Memory B cell (primary cell): ENCODE data around the gene GLS2.
"Not testable (repeated sequence)": the region's sequence is repeated elsewhere in the genome, so short reads cannot be mapped to it uniquely, and the experiment has no call there.

Experiments
- ATAC-seq: fragments of 150-1000 bp; cut with Tn5 transposase; 2 replicates; pipeline ENCODE4 v1.10.0; 2021; ENCODE audit warnings: low read depth, mild to moderate bottlenecking, moderate library complexity
- DNase-seq, 2 donors: peaks; one replicate each; pipeline ENCODE4 v3.0.0; 2022; ENCODE audit warnings: low spot score in 2 of 2
- H3K27ac Mint-ChIP-seq: one replicate; pipeline ENCODE4 v1.8.0; 2022; ENCODE audit warnings: mild to moderate bottlenecking, moderate library complexity, mixed read lengths
- H3K27me3 Mint-ChIP-seq: one replicate; pipeline ENCODE4 v1.8.0; 2022; ENCODE audit warnings: mixed read lengths
- H3K36me3 Mint-ChIP-seq: one replicate; pipeline ENCODE4 v1.8.0; 2022; ENCODE audit warnings: mild to moderate bottlenecking, mixed read lengths
- H3K4me1 Mint-ChIP-seq: one replicate; pipeline ENCODE4 v1.8.0; 2022; ENCODE audit warnings: mixed read lengths
- H3K4me3 Mint-ChIP-seq: one replicate; pipeline ENCODE4 v1.8.0; 2022; ENCODE audit warnings: mild to moderate bottlenecking, moderate library complexity, mixed read lengths
- H3K9me3 Mint-ChIP-seq: one replicate; pipeline ENCODE4 v1.8.0; 2022; ENCODE audit warnings: mixed read lengths

Gene GLS2

GRCh38 chr12:56510786-56511185 lies 22.8 kb upstream of the GLS2 start:
- DNase-seq (no peak), ATAC-seq (no peak)
- no peak overlapping the region for H3K4me3 Mint-ChIP-seq
- H3K36me3 Mint-ChIP-seq: no peaks in the 10 kb centered on the region
- no peaks in the 10 kb centered on the region for H3K4me1 Mint-ChIP-seq
- H3K9me3 Mint-ChIP-seq: no peaks in the 10 kb centered on the region
- no peak overlapping the region for H3K27ac Mint-ChIP-seq
- H3K27me3 Mint-ChIP-seq: peaks cover 9% of the 10 kb centered on the region

GRCh38 chr12:56499879-56500278 lies 11.9 kb upstream of the GLS2 start:
- ATAC-seq, DNase-seq, H3K9me3 Mint-ChIP-seq, H3K4me1 Mint-ChIP-seq, H3K36me3 Mint-ChIP-seq, H3K4me3 Mint-ChIP-seq, H3K27me3 Mint-ChIP-seq, H3K27ac Mint-ChIP-seq: not testable (repeated sequence)

- not testable (repeated sequence) for H3K27ac Mint-ChIP-seq, H3K9me3 Mint-ChIP-seq, H3K4me1 Mint-ChIP-seq, H3K27me3 Mint-ChIP-seq, H3K36me3 Mint-ChIP-seq, ATAC-seq, DNase-seq, H3K4me3 Mint-ChIP-seq
These were observed 11.5 kb upstream of the GLS2 start for GRCh38 chr12:56499452-56499851.

DNA sequence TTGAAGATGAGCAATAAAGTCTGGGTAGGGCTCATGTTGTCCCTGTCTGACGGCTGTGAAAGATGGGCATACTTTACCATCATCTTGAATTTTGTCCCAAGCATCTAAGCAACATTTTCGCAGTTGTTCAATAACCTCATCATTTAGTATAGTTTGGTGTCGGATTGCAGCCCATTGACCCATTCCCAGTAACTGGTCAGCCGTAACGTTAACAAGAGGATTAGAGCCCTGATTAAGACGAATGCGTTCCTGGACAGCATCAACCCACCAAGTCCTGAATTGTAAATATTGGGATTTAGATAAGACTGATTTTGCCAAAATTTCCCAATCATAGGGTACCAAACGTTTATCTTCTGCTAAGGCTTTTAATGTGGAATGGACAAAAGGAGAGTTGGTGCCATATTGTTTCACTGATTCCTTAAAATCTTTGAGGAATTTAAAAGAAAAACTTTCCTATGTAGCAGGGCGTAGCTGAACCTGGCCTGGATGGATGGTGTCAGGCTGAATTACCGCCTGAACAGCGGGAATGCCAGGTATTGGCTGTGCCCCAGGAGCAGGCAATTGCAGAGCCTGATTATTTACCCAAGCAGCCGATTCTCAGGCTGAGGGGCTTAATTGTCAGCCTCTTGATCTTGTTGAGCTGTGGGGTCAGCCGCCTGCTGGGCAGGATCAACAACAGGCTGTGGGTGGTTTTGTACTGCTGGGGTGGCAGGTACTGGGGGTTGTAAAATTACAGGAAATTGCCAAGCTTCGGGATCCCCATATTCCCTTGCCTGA lies 10.4 kb upstream of the GLS2 start:
- DNase-seq, H3K9me3 Mint-ChIP-seq, H3K27me3 Mint-ChIP-seq, H3K36me3 Mint-ChIP-seq, H3K4me1 Mint-ChIP-seq, H3K4me3 Mint-ChIP-seq, H3K27ac Mint-ChIP-seq, ATAC-seq: not testable (repeated sequence)

- not testable (repeated sequence) for H3K4me1 Mint-ChIP-seq, ATAC-seq, H3K9me3 Mint-ChIP-seq, H3K27ac Mint-ChIP-seq, H3K27me3 Mint-ChIP-seq, H3K36me3 Mint-ChIP-seq
- DNase-seq: peak; percentile 52 to 61
- peak overlapping the region; percentile 66 for H3K4me3 Mint-ChIP-seq
These were observed 8.7 kb upstream of the GLS2 start for GRCh38 chr12:56496704-56497103.

DNA sequence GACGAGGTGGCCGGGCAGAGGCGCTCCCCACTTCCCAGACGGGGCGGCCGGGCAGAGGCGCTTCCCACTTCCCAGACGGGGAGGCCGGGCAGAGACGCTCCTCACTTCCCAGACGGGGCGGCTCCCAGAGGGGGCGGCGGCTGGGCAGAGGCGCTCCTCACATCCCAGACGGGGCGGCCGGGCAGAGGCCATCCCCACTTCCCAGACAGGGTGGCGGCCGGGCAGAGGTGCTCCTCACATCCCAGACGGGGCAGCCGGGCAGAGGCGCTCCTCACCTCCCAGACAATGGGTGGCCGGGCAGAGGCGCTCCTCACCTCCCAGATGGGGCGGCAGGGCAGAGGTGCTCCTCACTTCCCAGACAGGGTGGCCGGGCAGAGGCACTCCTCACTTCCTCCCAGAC lies 6.5 kb upstream of the GLS2 start:
- H3K4me1 Mint-ChIP-seq, H3K4me3 Mint-ChIP-seq, H3K27me3 Mint-ChIP-seq, H3K36me3 Mint-ChIP-seq, H3K9me3 Mint-ChIP-seq, H3K27ac Mint-ChIP-seq, DNase-seq, ATAC-seq: not testable (repeated sequence)

GRCh38 chr12:56494106-56494415 lies 6.1 kb upstream of the GLS2 start:
- H3K27me3 Mint-ChIP-seq, ATAC-seq, H3K4me1 Mint-ChIP-seq, H3K27ac Mint-ChIP-seq, H3K9me3 Mint-ChIP-seq, H3K4me3 Mint-ChIP-seq, H3K36me3 Mint-ChIP-seq, DNase-seq: not testable (repeated sequence)

DNA sequence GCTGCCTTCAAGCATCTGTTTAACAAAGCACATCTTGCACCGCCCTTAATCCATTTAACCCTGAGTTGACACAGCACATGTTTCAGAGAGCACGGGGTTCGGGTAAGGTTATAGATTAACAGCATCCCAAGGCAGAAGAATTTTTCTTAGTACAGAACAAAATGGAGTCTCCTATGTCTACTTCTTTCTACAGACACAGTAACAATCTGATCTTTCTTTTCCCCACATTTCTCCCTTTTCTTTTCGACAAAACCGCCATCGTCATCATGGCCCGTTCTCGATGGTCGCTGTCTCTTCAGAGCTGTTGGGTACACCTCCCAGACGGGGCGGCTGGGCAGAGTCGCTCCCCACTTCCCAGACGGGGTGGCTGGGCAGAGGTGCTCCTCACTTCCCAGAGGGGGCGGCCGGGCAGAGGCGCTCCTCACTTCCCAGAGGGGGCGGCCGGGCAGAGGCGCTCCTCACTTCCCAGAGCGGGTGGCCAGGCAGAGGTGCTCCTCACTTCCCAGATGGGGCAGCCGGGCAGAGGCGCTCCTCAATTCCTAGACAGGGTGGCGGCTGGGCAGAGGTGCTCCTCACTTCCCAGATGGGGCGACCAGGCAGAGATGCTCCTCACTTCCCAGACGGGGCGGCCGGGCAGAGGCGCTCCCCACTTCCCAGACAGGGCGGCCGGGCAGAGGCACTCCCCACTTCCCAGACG lies 5.6 kb upstream of the GLS2 start:
- ATAC-seq, H3K4me3 Mint-ChIP-seq, H3K9me3 Mint-ChIP-seq, DNase-seq, H3K27ac Mint-ChIP-seq, H3K27me3 Mint-ChIP-seq, H3K4me1 Mint-ChIP-seq, H3K36me3 Mint-ChIP-seq: not testable (repeated sequence)

DNA sequence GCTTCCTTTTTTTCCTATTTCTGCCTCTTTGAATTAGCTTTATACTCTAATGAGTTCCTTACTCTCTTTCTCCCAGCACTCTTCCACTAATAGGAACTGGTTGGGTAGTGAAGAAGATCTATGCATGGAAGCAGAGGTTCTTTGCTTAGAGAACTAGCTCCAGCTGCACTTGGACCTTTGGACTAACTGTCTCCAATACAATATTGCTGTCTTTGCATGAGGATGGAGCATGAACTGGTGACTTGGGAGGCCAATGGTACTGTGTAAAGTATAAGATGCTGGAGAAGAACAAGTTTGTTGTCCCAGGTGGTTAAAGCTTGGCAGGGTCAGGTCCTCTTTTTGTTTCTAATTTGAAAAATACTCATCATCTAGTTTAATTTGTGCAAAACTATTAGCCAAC lies 2.4 kb upstream of the GLS2 start:
- ATAC-seq: no peak
- DNase-seq: no peak
- Mint-ChIP-seq H3K4me1 (peaks cover 10% of the 10 kb centered on the region), H3K36me3 (no peaks in the 10 kb centered on the region), H3K4me3 (no peak overlapping the region), H3K9me3 (no peaks in the 10 kb centered on the region), H3K27ac (no peak overlapping the region), H3K27me3 (peaks cover 3% of the 10 kb centered on the region)

DNA sequence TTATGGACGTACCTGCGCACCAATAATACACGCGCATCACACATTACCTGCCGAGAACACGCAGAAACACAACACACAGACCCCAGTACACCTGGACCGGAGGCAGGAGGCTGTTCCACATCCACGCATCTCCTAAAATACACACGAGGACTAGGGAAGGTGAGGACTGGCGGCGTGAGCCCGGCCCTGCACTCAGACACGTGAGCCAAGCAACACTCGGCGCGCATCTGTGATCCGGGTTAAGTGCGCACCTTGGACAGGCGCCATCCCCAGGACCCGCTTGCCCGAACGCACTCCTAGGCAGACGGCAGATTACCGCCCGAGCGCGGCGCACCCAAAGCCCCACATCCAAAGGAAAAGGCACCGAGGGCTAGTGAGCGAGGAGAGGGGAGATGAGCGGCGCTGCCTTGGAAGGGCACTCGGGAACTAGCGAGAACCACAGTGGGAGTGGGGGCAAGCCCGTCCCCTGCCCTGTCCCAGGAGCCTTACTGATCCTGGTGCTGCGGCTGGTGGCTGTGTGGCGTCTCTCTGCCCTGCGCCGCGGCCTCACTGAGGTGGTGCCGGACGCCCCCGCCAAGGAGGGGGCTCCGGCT lies 417 bp downstream of the GLS2 start:
- H3K27me3 Mint-ChIP-seq: peaks cover 3% of the 10 kb centered on the region
- H3K9me3 Mint-ChIP-seq: no peaks in the 10 kb centered on the region
- DNase-seq (peak in 1 of 2 donors; percentile 62), ATAC-seq (peak; percentile 36)
- peak overlapping the region; percentile 32 for H3K27ac Mint-ChIP-seq
- peak overlapping the region; percentile 97 for H3K4me3 Mint-ChIP-seq
- H3K4me1 Mint-ChIP-seq: peaks cover 10% of the 10 kb centered on the region
- no peaks in the 10 kb centered on the region for H3K36me3 Mint-ChIP-seq

GRCh38 chr12:56486694-56487093 lies 1.3 kb downstream of the GLS2 start:
- DNase-seq (no peak), ATAC-seq (no peak)
- peaks cover 10% of the 10 kb centered on the region for H3K4me1 Mint-ChIP-seq
- H3K4me3 Mint-ChIP-seq: peak overlapping the region; percentile 22
- H3K27me3 Mint-ChIP-seq: peaks cover under 1% of the 10 kb centered on the region
- H3K9me3 Mint-ChIP-seq: no peaks in the 10 kb centered on the region
- H3K27ac Mint-ChIP-seq: no peak overlapping the region
- no peaks in the 10 kb centered on the region for H3K36me3 Mint-ChIP-seq

GRCh38 chr12:56484566-56484965 lies 3.4 kb downstream of the GLS2 start:
- Mint-ChIP-seq H3K36me3 (no peaks in the 10 kb centered on the region), H3K4me3 (no peak overlapping the region), H3K9me3 (no peaks in the 10 kb centered on the region), H3K27ac (no peak overlapping the region), H3K4me1 (peaks cover 19% of the 10 kb centered on the region), H3K27me3 (no peaks in the 10 kb centered on the region)
- no peak for ATAC-seq
- no peak for DNase-seq

GRCh38 chr12:56479625-56480024 lies 8.3 kb downstream of the GLS2 start:
- DNase-seq (no peak), ATAC-seq (no peak)
- Mint-ChIP-seq H3K4me3 (no peak overlapping the region), H3K4me1 (peaks cover 12% of the 10 kb centered on the region), H3K9me3 (no peaks in the 10 kb centered on the region), H3K27me3 (no peaks in the 10 kb centered on the region), H3K27ac (no peak overlapping the region), H3K36me3 (peaks cover 1% of the 10 kb centered on the region)

DNA sequence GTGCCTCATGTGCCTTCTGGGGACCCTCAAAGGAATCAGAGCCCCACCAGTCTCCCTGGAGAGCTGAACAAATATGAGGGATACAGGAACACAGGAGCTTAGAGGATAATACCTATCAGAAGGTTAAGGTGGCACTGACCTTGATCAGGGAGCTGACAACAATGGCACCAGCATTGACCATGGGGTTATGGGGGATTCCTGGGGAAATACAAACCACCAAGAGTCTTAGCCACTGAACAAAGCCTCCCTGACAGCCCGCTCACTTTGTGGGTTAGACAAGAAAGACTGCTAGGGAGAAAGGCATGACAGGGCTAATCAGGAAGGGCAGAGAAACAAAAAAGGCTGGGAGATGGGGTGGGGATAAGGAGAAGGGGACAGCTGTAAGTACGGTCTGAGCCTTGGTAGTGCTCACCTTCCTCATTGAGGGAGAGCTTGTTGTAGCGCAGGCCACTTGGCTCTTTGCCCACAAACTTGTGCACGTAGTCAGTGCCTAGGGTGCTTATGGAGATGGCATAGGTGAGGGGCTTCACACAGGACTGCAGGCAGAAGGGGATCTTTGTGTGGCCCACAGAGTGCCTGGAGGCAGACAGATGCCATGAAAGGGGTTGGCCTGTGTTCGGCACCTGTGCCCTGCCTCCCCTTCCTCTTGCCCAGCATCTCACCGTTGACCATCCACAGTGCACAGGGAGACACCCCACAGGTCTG lies 10.3 kb downstream of the GLS2 start:
- Mint-ChIP-seq H3K36me3 (peaks cover 1% of the 10 kb centered on the region), H3K4me1 (peaks cover 12% of the 10 kb centered on the region), H3K9me3 (no peaks in the 10 kb centered on the region), H3K27ac (no peak overlapping the region), H3K27me3 (no peaks in the 10 kb centered on the region), H3K4me3 (no peak overlapping the region)
- DNase-seq (no peak), ATAC-seq (no peak)
